HG03025 (cell line): ENCODE measurements around the gene NLK.
"Not testable (repeated sequence)": the region's sequence is repeated elsewhere in the genome, so short reads cannot be mapped to it uniquely, and the experiment has no call there.

Experiments
- ATAC-seq: cut with Tn5 transposase; IDR thresholded peaks from one replicate; pipeline ENCODE4 v1.9.1; 2021; ENCODE audit warnings: mild to moderate bottlenecking, moderate library complexity; ENCODE audit not compliant: unreplicated experiment, low FRiP score

The NLK gene

GRCh38 chr17:28042657-28042720, at the start of gene NLK:
TSS of gene NLK (plus strand) at chr17:28042677. CDS start at chr17:28042874, 197 bp downstream.
- no peak for ATAC-seq

GRCh38 chr17:27993161-27993695, 49.2 kb upstream of the NLK start:
- ATAC-seq = no peak

- no peak for ATAC-seq
Measured at GRCh38 chr17:27993723-27994310, 48.7 kb upstream of the NLK start.

GRCh38 chr17:27994586-27994985, 47.9 kb upstream of the NLK start:
- no peak for ATAC-seq

GRCh38 chr17:27995554-27995953, 46.9 kb upstream of the NLK start:
- ATAC-seq = no peak

- ATAC-seq = no peak
Measured at GRCh38 chr17:27996202-27997043, 46.1 kb upstream of the NLK start.

GRCh38 chr17:27997044-27997401, 45.5 kb upstream of the NLK start:
- ATAC-seq = no peak

- no peak for ATAC-seq
Measured at GRCh38 chr17:27997522-27997921, 45.0 kb upstream of the NLK start.

- no peak for ATAC-seq
Measured at GRCh38 chr17:28001149-28001548, 41.3 kb upstream of the NLK start.

GRCh38 chr17:28004344-28004743, 38.1 kb upstream of the NLK start:
- no peak for ATAC-seq

GRCh38 chr17:28007925-28008324, 34.6 kb upstream of the NLK start:
- ATAC-seq = not testable (repeated sequence)

GRCh38 chr17:28008513-28008912, 34.0 kb upstream of the NLK start:
- no peak for ATAC-seq

GRCh38 chr17:28010406-28010805, 32.1 kb upstream of the NLK start:
- no peak for ATAC-seq

GRCh38 chr17:28018439-28019070, 23.9 kb upstream of the NLK start:
- no peak for ATAC-seq

GRCh38 chr17:28020515-28020914, 22.0 kb upstream of the NLK start:
- no peak for ATAC-seq

GRCh38 chr17:28029044-28029443, 13.4 kb upstream of the NLK start:
- ATAC-seq = no peak

- ATAC-seq = no peak
Measured at GRCh38 chr17:28030386-28030785, 12.1 kb upstream of the NLK start.

GRCh38 chr17:28031174-28031573, 11.3 kb upstream of the NLK start:
- no peak for ATAC-seq

- ATAC-seq = no peak
Measured at GRCh38 chr17:28033972-28034714, 8.3 kb upstream of the NLK start.

GRCh38 chr17:28035452-28035851, 7.0 kb upstream of the NLK start:
- not testable (repeated sequence) for ATAC-seq

- ATAC-seq = not testable (repeated sequence)
Measured at GRCh38 chr17:28035884-28036283, 6.6 kb upstream of the NLK start.
